PFSK-1 (cell line): ENCODE results near the gene CCDC137.

ENCODE experiments used
- FOXP2 ChIP-seq: optimal IDR thresholded peaks from 2 replicates; pipeline ENCODE3; 2011; ENCODE audit warnings: borderline replicate concordance, control low read depth, inconsistent platforms; ENCODE audit not compliant: insufficient read depth; ENCODE audit errors: extremely low read length, extremely low read depth
- POLR2AphosphoS5 ChIP-seq: IDR thresholded peaks from 2 replicates; pipeline ENCODE4 v1.6.1; 2012; ENCODE audit warnings: low read depth, mild to moderate bottlenecking, control low read depth, low read length, moderate library complexity
- REST ChIP-seq, 2 experiments: IDR thresholded peaks; 2 replicates each; pipeline versions ENCODE4 v1.6.1 to v1.8.0; 2011 to 2012; ENCODE audit warnings: low read depth in 2 of 2, low read length in 2 of 2, control low read depth in 1 of 2, inconsistent platforms in 1 of 2, mild to moderate bottlenecking in 1 of 2, moderate library complexity in 1 of 2; ENCODE audit not compliant: insufficient read depth in 1 of 2
- SIN3A ChIP-seq: IDR thresholded peaks from 2 replicates; pipeline ENCODE4 v1.6.1; 2012; ENCODE audit warnings: mild to moderate bottlenecking, low read length, moderate library complexity, borderline replicate concordance; ENCODE audit not compliant: insufficient read depth
- TAF1 ChIP-seq: IDR thresholded peaks from 2 replicates; pipeline ENCODE4 v1.6.1; 2012; ENCODE audit warnings: low read length, control low read depth, borderline replicate concordance; ENCODE audit not compliant: insufficient read depth

The CCDC137 gene

GRCh38 chr17:81640011-81640410 lies 26.5 kb upstream of the CCDC137 start:
- TF ChIP-seq TAF1 (no peak), FOXP2 (no peak), POLR2AphosphoS5 (no peak), REST (IDR thresholded peaks at IDR 0.05; ENCODE audit: insufficient read depth in 1 of 2, low read depth in 2 of 2, low read length in 2 of 2) (no peak), SIN3A (no peak)

- no peak for TF ChIP-seq FOXP2
- no peak for TF ChIP-seq POLR2AphosphoS5
- no peak for TF ChIP-seq SIN3A
- no peak for TF ChIP-seq REST (IDR thresholded peaks at IDR 0.05; ENCODE audit: insufficient read depth in 1 of 2, low read depth in 2 of 2, low read length in 2 of 2)
- no peak for TF ChIP-seq TAF1
Observed at GRCh38 chr17:81641825-81642489, 24.6 kb upstream of the CCDC137 start.

- no peak for TF ChIP-seq TAF1
Observed at GRCh38 chr17:81644496-81644895, 22.0 kb upstream of the CCDC137 start.

- TF ChIP-seq FOXP2 = no peak
- no peak for TF ChIP-seq SIN3A
- TF ChIP-seq REST (IDR thresholded peaks at IDR 0.05; ENCODE audit: insufficient read depth in 1 of 2, low read depth in 2 of 2, low read length in 2 of 2) = no peak
- no peak for TF ChIP-seq TAF1
- TF ChIP-seq POLR2AphosphoS5 = no peak
Observed at GRCh38 chr17:81644976-81645952, 21.3 kb upstream of the CCDC137 start.

GRCh38 chr17:81646869-81647600 lies 19.5 kb upstream of the CCDC137 start:
- TF ChIP-seq SIN3A = no peak
- TF ChIP-seq POLR2AphosphoS5 = no peak
- no peak for TF ChIP-seq TAF1
- no peak for TF ChIP-seq REST (IDR thresholded peaks at IDR 0.05; ENCODE audit: insufficient read depth in 1 of 2, low read depth in 2 of 2, low read length in 2 of 2)
- TF ChIP-seq FOXP2 = no peak
